K562 (cell line): ENCODE measurements around the gene NAA10. TPM values are rescaled to one million over a fixed set of nuclear protein-coding genes. Genes with fewer than 3 reads are reported as not detected.

ENCODE experiments used
- ARHGAP35 ChIP-seq: fragments of 450-650 bp; IDR thresholded peaks from 2 replicates; pipeline ENCODE4 v1.6.1; 2018; ENCODE audit not compliant: partially characterized antibody
- ARID2 ChIP-seq: fragments of 450-650 bp; IDR thresholded peaks from 2 replicates; pipeline ENCODE4 v1.6.1; 2017; ENCODE audit warnings: antibody characterized with exemption, mild to moderate bottlenecking
- ASH1L ChIP-seq: fragments of 450-650 bp; IDR thresholded peaks from 2 replicates; pipeline ENCODE4 v1.6.1; 2018; ENCODE audit warnings: borderline replicate concordance, mild to moderate bottlenecking, low read depth; ENCODE audit not compliant: partially characterized antibody
- BRCA1 ChIP-seq, 2 experiments: fragments of 450-650 bp in 1 of 2; sonication (generic) in 1 of 2; formaldehyde crosslinking in 1 of 2; IDR thresholded peaks; 2 replicates each; pipeline versions ENCODE4 v1.5.0 to v1.6.1; 2017 to 2020; ENCODE audit warnings: mild to moderate bottlenecking in 1 of 2, missing genetic modification reagents in 1 of 2
- DNMT1 ChIP-seq: fragments of 450-650 bp; IDR thresholded peaks from 2 replicates; pipeline ENCODE4 v1.6.1; 2016; ENCODE audit warnings: antibody characterized with exemption, mild to moderate bottlenecking
- EHMT2 ChIP-seq: fragments of 450-650 bp; IDR thresholded peaks from 2 replicates; pipeline ENCODE4 v1.6.1; 2018; ENCODE audit warnings: antibody characterized with exemption
- FOS ChIP-seq: IDR thresholded peaks from 3 replicates; pipeline ENCODE4 v1.6.1; 2011; ENCODE audit not compliant: insufficient read length; ENCODE audit errors: extremely low read depth
- HDGF ChIP-seq: fragments of 450-650 bp; IDR thresholded peaks from 2 replicates; pipeline ENCODE4 v1.6.1; 2016
- KAT2B ChIP-seq: IDR thresholded peaks from one replicate; pipeline ENCODE4 v1.6.1; 2012; ENCODE audit warnings: low read depth, mild to moderate bottlenecking, control low read depth, inconsistent platforms, low read length, moderate library complexity
- KHSRP ChIP-seq: fragments of 450-650 bp; IDR thresholded peaks from 2 replicates; pipeline ENCODE4 v1.6.1; 2017
- KLF13 ChIP-seq: fragments of 450-650 bp; IDR thresholded peaks from 2 replicates; pipeline ENCODE4 v1.6.1; 2016; ENCODE audit warnings: missing genetic modification characterization, low read depth, mild to moderate bottlenecking, missing compliant biosample characterization, moderate library complexity, borderline replicate concordance
- NEUROD1 ChIP-seq: fragments of 150-350 bp; IDR thresholded peaks from 2 replicates; pipeline ENCODE4 v1.6.1; 2014; ENCODE audit warnings: borderline replicate concordance, low read length, low read depth; ENCODE audit not compliant: partially characterized antibody
- PHB ChIP-seq: fragments of 250-450 bp; sonication (Bioruptor Pico); IDR thresholded peaks from 2 replicates; pipeline ENCODE4 v1.5.0; 2021
- PHF21A ChIP-seq: fragments of 450-650 bp; IDR thresholded peaks from 2 replicates; pipeline ENCODE4 v1.6.1; 2017; ENCODE audit warnings: low read depth, borderline replicate concordance
- POLR2H ChIP-seq: IDR thresholded peaks from 2 replicates; pipeline ENCODE4 v1.6.1; 2016; ENCODE audit warnings: missing genetic modification characterization, low read depth, mild to moderate bottlenecking, control low read depth, missing compliant biosample characterization, moderate library complexity
- RAD21 ChIP-seq, 2 experiments: fragments of 250-450 bp in 1 of 2; fragments of 450-650 bp in 1 of 2; sonication (Bioruptor Pico) in 1 of 2; formaldehyde crosslinking in 1 of 2; IDR thresholded peaks in 1 of 2; conservative IDR thresholded peaks in 1 of 2; 2 replicates each; pipeline versions ENCODE4 v1.4.0 to v1.8.0; 2020 to 2022; ENCODE audit warnings: mild to moderate bottlenecking in 2 of 2, moderate library complexity in 1 of 2
- SUPT5H ChIP-seq: fragments of 450-650 bp; IDR thresholded peaks from 2 replicates; pipeline ENCODE4 v1.6.1; 2016
- TAF15 ChIP-seq: fragments of 200-400 bp; formaldehyde crosslinking; IDR thresholded peaks from 2 replicates; pipeline ENCODE4 v1.6.1; 2017; ENCODE audit warnings: mild to moderate bottlenecking, low read depth, low read length, moderate library complexity
- TEAD1 ChIP-seq, 2 experiments: fragments of 450-650 bp in 1 of 2; sonication (generic) in 1 of 2; formaldehyde crosslinking; IDR thresholded peaks; 2 replicates each; pipeline versions ENCODE4 v1.4.0 to v1.8.0; 2020 to 2022; ENCODE audit warnings: mild to moderate bottlenecking in 2 of 2, missing genetic modification reagents in 1 of 2
- TFE3 ChIP-seq: fragments of 450-650 bp; formaldehyde crosslinking; IDR thresholded peaks from 2 replicates; pipeline ENCODE4 v1.4.0; 2020; ENCODE audit warnings: mild to moderate bottlenecking, mixed read lengths
- ZBTB43 ChIP-seq: sonication (generic); formaldehyde crosslinking; IDR thresholded peaks from 2 replicates; pipeline ENCODE4 v1.8.0; 2023; ENCODE audit warnings: mild to moderate bottlenecking, missing genetic modification reagents
- ZEB2 ChIP-seq: fragments of 450-650 bp; IDR thresholded peaks from 2 replicates; pipeline ENCODE4 v1.6.1; 2016
- ZNF23 ChIP-seq: fragments of 250-450 bp; sonication (Bioruptor Pico); IDR thresholded peaks from 2 replicates; pipeline ENCODE4 v1.4.0; 2020; ENCODE audit warnings: mild to moderate bottlenecking
- ZNF253 ChIP-seq: fragments of 250-450 bp; sonication (Bioruptor Pico); conservative IDR thresholded peaks from 2 replicates; pipeline ENCODE4 v1.6.1; 2021; ENCODE audit warnings: mild to moderate bottlenecking
- ZNF311 ChIP-seq: fragments of 250-450 bp; sonication (Bioruptor Pico); IDR thresholded peaks from 2 replicates; pipeline ENCODE4 v1.4.0; 2020; ENCODE audit warnings: mild to moderate bottlenecking, moderate library complexity
- ZNF384 ChIP-seq: IDR thresholded peaks from 2 replicates; pipeline ENCODE4 v1.6.1; 2012; ENCODE audit warnings: low read depth, low read length, improper control_type of control experiment
- polyA plus RNA-seq, 8 experiments: library from polyadenylated mRNA; depleted of rRNA in 4 of 8; stranded (reverse) in 5 of 8; unstranded in 3 of 8; fragments of >200 nt; fragmentation: Nextera tagmentation in 2 of 8; fragmentation: Illumina TruSeq in 1 of 8; extraction: Ambion mirVana in 2 of 8; extraction: Trizol in 1 of 8; gene quantifications; 2 replicates each; pipeline versions ENCODE4 v1.2.1 to v1.2.3, GENCODE V29; 2011 to 2014; ENCODE audit warnings: inconsistent platforms in 1 of 8, missing spikeins in 1 of 8
- total RNA-seq, 7 experiments: library from RNA; depleted of rRNA in 6 of 7; stranded (reverse); fragments of >200 nt in 6 of 7; fragmentation: Illumina TruSeq in 2 of 7; extraction: Trizol in 2 of 7; gene quantifications; 2 replicates each; pipeline versions ENCODE4 v1.2.1 to v1.2.3, GENCODE V29; 2011 to 2021; ENCODE audit warnings: low replicate concordance in 1 of 7
- TF ChIP-seq, protein P1 (sequence below): fragments of 250-450 bp; sonication (Bioruptor Pico); IDR thresholded peaks from 2 replicates; pipeline ENCODE4 v1.8.0; 2021; ENCODE audit warnings: mild to moderate bottlenecking, moderate library complexity

Gene NAA10
- total and polyA plus RNA-seq, 9 of the 15 experiments (the other 6 are each of a cell fraction or from before 2014, with no cell fraction given): 11.1 to 250 (median 134) TPM

GRCh38 chrX:153927922-153928760 is 6.7 kb downstream of the NAA10 start (continued):
- TF ChIP-seq TFE3 (CRISPR knock-in tag) (peak; percentile 92), ZNF23 (CRISPR knock-in tag) (no peak), KHSRP (no peak), TEAD1 (CRISPR knock-in tag; IDR thresholded peaks at IDR 0.05) (no peak), ARHGAP35 (no peak), PHB (no peak), HDGF (no peak), SUPT5H (peak; percentile 56; the same call in 1 of the 2 replicates), PHF21A (no peak), POLR2H (tag) (no peak), KAT2B (no peak), ZBTB43 (no peak), EHMT2 (no peak), NEUROD1 (no peak), ASH1L (no peak), BRCA1 (IDR thresholded peaks at IDR 0.05) (no peak), BRCA1 (CRISPR knock-in tag; IDR thresholded peaks at IDR 0.05) (0 out of 2 replicates have a peak, but pooled peaks have one; percentile 30), ZNF253 (CRISPR knock-in tag) (no peak), ZNF384 (no peak), ARID2 (no peak), RAD21 (CRISPR knock-in tag; conservative IDR thresholded peaks at IDR 0.05 in 1 of 2, IDR thresholded peaks at IDR 0.05 in 1 of 2) (peak; percentile 14 to 25; a peak in 2 of 4 replicates), DNMT1 (no peak), ZEB2 (no peak), KLF13 (no peak), ZNF311 (CRISPR knock-in tag) (no peak), TAF15 (no peak), FOS (no peak)
- TF ChIP-seq, protein P1, sequence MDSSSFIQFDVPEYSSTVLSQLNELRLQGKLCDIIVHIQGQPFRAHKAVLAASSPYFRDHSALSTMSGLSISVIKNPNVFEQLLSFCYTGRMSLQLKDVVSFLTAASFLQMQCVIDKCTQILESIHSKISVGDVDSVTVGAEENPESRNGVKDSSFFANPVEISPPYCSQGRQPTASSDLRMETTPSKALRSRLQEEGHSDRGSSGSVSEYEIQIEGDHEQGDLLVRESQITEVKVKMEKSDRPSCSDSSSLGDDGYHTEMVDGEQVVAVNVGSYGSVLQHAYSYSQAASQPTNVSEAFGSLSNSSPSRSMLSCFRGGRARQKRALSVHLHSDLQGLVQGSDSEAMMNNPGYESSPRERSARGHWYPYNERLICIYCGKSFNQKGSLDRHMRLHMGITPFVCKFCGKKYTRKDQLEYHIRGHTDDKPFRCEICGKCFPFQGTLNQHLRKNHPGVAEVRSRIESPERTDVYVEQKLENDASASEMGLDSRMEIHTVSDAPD (CRISPR knock-in tag): no peak
